Testis (tissue), 3 donors: Measurements from ENCODE around the gene TMPRSS13. TPM values are rescaled to one million over a fixed set of nuclear protein-coding genes. Genes with fewer than 3 reads are reported as not detected.

Experiments
- DNase-seq: peaks from one replicate; pipeline ENCODE4 v3.0.0-alpha.2; 2019
- H3K27ac ChIP-seq, 2 donors: fragments of 200-600 bp; sonication (generic); one replicate each; pipeline ENCODE4 v1.5.1; 2019
- H3K27me3 ChIP-seq: fragments of 200-600 bp; sonication (generic); one replicate; pipeline ENCODE4 v1.5.1; 2019
- H3K36me3 ChIP-seq: fragments of 200-600 bp; sonication (generic); one replicate; pipeline ENCODE4 v1.5.1; 2017; ENCODE audit warnings: low read depth; ENCODE audit errors: missing control alignments
- H3K4me1 ChIP-seq: fragments of 200-600 bp; sonication (generic); one replicate; pipeline ENCODE4 v1.5.1; 2019
- H3K4me3 ChIP-seq, 2 donors: fragments of 200-600 bp; sonication (generic); one replicate each; pipeline ENCODE4 v1.5.1; 2017 to 2019
- H3K9me3 ChIP-seq: fragments of 200-600 bp; sonication (generic); one replicate; pipeline ENCODE4 v1.5.1; 2017
- POLR2A ChIP-seq: fragments of 450-650 bp; IDR thresholded peaks from one replicate; pipeline ENCODE4 v1.6.1; 2017; ENCODE audit warnings: antibody characterized with exemption, mild to moderate bottlenecking, moderate library complexity
- WGBS, 2 donors: methylation state at CpG; one replicate each; pipeline ENCODE4 v1.1.5; 2018; 5-methylcytosine and 5-hydroxymethylcytosine counted together
- intact Hi-C: fragments of 100-400 bp; cut with DNase I; formaldehyde crosslinking; loops from one replicate; pipeline ENCODE4 v1.15.1; 2023; ENCODE audit warnings: low total_unique reads
- polyA plus RNA-seq: library from polyadenylated mRNA; stranded (reverse); fragments of 350-450 nt; fragmentation: Illumina TruSeq; extraction: RNeasy Lipid Tissue Mini Kit (QIAGEN cat#74804); gene quantifications from one replicate; pipeline ENCODE4 v1.2.3, GENCODE V29; 2014; ENCODE audit warnings: low read depth, low replicate concordance; ENCODE audit not compliant: insufficient read depth
- total RNA-seq, 2 donors: library from RNA; depleted of rRNA; stranded (reverse); fragments of >200 nt; gene quantifications; one replicate each; pipeline ENCODE4 v1.2.3, GENCODE V29; 2016
- TF ChIP-seq, protein P1 (sequence below), 3 experiments: fragments of 450-650 bp in 2 of 3; fragments of 200-600 bp in 1 of 3; sonication (generic) in 1 of 3; IDR thresholded peaks; one replicate each; pipeline ENCODE4 v1.5.1; 2016 to 2019; ENCODE audit warnings: antibody characterized with exemption in 3 of 3, mild to moderate bottlenecking in 2 of 3, moderate library complexity in 1 of 3

TMPRSS13 gene
- total and polyA plus RNA-seq, 3 donors from 2014 or later = 0.74 to 0.91 (median 0.87) TPM

DNA sequence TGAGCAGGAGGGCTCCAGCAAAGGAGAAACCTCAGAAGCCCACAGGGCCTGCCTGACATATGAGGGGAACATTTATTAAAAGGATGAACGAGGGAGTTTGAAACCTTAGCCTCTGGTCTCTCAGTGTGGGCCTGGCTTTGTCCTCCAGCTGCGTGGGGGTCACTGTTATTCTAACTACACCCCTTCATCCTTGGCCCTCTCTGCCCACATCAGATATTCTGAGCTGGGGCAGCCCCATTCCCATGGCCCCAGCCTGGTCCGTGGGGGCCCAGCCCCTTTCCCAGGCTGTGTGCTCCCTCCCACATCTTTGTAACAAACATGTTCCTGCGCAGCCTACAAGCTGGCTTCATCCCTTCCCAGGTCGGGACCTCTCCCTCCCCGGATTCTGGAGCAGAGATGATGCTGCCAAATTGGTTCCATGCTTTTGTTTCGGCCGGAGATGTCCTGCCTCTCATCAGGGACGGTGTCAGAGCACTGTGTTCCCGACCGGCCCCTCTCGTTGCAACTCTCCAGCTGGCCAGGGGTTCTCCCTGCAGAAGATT is 56.7 kb downstream of the TMPRSS13 start:
- peak overlapping the region; percentile 76 to 85 for H3K27ac ChIP-seq
- DNase-seq = peak; percentile 85
- 26 to 31% methylated on average over 12 of the region's 12 CpGs for WGBS, 2 donors
- H3K27me3 ChIP-seq = no peaks in the 10 kb centered on the region
- intact Hi-C loops = no loop called here
- no peaks in the 10 kb centered on the region for H3K36me3 ChIP-seq
- no peak overlapping the region for H3K4me3 ChIP-seq
- H3K4me1 ChIP-seq = peaks cover 78% of the 10 kb centered on the region
- no peaks in the 10 kb centered on the region for H3K9me3 ChIP-seq
- TF ChIP-seq, protein P1, sequence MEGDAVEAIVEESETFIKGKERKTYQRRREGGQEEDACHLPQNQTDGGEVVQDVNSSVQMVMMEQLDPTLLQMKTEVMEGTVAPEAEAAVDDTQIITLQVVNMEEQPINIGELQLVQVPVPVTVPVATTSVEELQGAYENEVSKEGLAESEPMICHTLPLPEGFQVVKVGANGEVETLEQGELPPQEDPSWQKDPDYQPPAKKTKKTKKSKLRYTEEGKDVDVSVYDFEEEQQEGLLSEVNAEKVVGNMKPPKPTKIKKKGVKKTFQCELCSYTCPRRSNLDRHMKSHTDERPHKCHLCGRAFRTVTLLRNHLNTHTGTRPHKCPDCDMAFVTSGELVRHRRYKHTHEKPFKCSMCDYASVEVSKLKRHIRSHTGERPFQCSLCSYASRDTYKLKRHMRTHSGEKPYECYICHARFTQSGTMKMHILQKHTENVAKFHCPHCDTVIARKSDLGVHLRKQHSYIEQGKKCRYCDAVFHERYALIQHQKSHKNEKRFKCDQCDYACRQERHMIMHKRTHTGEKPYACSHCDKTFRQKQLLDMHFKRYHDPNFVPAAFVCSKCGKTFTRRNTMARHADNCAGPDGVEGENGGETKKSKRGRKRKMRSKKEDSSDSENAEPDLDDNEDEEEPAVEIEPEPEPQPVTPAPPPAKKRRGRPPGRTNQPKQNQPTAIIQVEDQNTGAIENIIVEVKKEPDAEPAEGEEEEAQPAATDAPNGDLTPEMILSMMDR (IDR thresholded peaks at IDR 0.05) = no peak
- no peak for TF ChIP-seq POLR2A

DNA sequence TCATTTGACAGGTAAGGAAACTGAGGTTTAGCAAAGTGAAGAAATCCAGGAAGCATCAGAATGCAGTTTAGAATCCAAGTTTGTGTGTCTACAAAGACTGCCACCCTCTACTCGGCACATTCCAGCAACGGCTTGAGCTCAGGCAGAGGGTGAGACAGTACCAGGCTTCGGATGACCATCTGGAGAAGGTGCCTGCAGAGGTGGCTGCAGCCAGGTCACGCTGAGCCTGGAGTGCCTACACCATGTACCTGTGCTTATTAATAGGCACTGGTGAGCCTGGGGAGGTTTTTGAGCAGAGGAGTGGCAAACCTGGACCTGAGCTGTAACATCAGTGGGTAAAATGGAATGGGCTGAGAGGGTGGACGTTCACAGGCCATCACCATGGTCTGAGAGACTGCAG is 57.4 kb downstream of the TMPRSS13 start:
- Histone ChIP-seq H3K4me3 (no peak overlapping the region), H3K4me1 (peaks cover 82% of the 10 kb centered on the region), H3K27ac (peak overlapping the region; percentile 76 to 85), H3K27me3 (no peaks in the 10 kb centered on the region), H3K36me3 (no peaks in the 10 kb centered on the region), H3K9me3 (no peaks in the 10 kb centered on the region)
- DNase-seq = no peak
- TF ChIP-seq POLR2A = no peak
- TF ChIP-seq, protein P1 (IDR thresholded peaks at IDR 0.05) = no peak
- WGBS, 2 donors = 63 to 69% methylated on average over 4 to 5 of the region's 5 CpGs
- intact Hi-C loops = no loop called here

DNA sequence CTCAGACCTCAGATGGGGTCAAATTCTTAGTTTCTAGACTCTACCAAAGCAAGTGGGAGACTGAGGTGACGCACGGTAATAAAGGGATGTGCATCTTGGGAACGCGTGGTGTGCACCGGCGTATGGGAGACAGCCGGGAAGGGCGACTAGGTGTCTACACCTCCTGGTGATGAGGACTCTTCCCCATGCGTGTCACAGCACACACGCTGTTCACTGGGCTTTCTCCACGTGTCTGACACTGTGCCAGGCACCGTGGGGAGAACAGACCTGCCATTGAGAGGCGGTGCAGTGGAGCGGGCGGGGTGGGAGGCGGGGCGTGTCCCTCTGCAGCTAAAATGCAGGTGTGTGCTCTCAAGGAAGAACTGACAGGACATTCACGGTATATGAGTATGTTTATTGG is 58.0 kb downstream of the TMPRSS13 start:
- H3K27ac ChIP-seq = peak overlapping the region; percentile 68 to 85
- peaks cover 88% of the 10 kb centered on the region for H3K4me1 ChIP-seq
- H3K4me3 ChIP-seq = no peak overlapping the region
- TF ChIP-seq, protein P1 (IDR thresholded peaks at IDR 0.05) = no peak
- no peak for TF ChIP-seq POLR2A
- H3K27me3 ChIP-seq = no peaks in the 10 kb centered on the region
- 63 to 76% methylated on average over 18 of the region's 18 CpGs for WGBS, 2 donors
- no peaks in the 10 kb centered on the region for H3K36me3 ChIP-seq
- intact Hi-C loops = no loop called here
- no peak for DNase-seq
- H3K9me3 ChIP-seq = no peaks in the 10 kb centered on the region

DNA sequence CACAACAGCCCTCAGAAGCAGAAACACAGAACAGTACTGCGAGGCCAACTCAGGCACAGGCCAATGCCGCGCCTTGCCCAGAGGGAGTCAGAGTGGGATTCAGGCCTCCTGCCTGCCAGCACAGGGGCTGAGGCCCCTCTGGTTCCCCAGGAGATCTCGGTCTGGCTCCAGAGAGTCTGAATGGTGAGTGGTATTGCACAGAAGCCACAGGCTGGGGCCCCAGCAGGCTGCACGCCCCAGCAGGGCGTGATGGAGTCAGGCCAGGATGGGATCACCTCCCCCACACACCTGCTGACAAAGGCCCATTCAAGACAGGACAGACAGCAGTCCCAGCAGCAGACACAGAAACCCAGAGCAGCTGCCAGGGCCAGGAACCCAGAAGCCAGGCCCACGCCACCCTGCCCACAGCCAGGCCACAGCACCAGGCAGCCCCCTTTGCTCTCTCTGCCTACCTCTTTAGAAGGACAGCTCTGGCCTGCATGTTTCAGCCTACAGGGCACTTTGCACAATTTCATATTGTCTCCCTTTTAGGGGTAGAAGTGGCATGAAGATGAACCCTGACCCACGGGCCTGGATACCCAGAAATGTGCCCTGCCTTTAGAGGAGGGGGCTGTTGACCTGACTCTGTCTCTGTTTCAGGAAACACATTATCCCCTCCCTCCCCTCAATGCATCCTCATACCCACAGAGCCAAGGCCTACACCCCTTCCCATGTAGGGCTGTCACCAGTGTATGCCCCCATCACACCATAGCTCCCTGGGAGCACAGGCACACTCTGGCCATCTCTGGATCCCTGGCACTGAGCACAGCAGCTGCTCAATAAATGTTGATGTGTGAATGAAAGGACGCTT is 58.9 kb downstream of the TMPRSS13 start:
- DNase-seq = peak; percentile 92

More for the DNA sequence above, 58.9 kb downstream of the TMPRSS13 start:
- Histone ChIP-seq H3K9me3 (no peaks in the 10 kb centered on the region), H3K36me3 (no peaks in the 10 kb centered on the region), H3K27me3 (no peaks in the 10 kb centered on the region), H3K4me1 (peaks cover 90% of the 10 kb centered on the region), H3K27ac (peak overlapping the region; percentile 68 to 85), H3K4me3 (no peak overlapping the region)
- intact Hi-C loops = no loop called here
- TF ChIP-seq, protein P1 (IDR thresholded peaks at IDR 0.05) = no peak
- no peak for TF ChIP-seq POLR2A
- WGBS, 2 donors = 48 to 79% methylated on average over 5 to 9 of the region's 9 CpGs
